Measurements from ENCODE around the gene CAMSAP2. TPM values are rescaled to one million over a fixed set of nuclear protein-coding genes. Genes with fewer than 3 reads are reported as not detected.

CAMSAP2 gene, protein sequence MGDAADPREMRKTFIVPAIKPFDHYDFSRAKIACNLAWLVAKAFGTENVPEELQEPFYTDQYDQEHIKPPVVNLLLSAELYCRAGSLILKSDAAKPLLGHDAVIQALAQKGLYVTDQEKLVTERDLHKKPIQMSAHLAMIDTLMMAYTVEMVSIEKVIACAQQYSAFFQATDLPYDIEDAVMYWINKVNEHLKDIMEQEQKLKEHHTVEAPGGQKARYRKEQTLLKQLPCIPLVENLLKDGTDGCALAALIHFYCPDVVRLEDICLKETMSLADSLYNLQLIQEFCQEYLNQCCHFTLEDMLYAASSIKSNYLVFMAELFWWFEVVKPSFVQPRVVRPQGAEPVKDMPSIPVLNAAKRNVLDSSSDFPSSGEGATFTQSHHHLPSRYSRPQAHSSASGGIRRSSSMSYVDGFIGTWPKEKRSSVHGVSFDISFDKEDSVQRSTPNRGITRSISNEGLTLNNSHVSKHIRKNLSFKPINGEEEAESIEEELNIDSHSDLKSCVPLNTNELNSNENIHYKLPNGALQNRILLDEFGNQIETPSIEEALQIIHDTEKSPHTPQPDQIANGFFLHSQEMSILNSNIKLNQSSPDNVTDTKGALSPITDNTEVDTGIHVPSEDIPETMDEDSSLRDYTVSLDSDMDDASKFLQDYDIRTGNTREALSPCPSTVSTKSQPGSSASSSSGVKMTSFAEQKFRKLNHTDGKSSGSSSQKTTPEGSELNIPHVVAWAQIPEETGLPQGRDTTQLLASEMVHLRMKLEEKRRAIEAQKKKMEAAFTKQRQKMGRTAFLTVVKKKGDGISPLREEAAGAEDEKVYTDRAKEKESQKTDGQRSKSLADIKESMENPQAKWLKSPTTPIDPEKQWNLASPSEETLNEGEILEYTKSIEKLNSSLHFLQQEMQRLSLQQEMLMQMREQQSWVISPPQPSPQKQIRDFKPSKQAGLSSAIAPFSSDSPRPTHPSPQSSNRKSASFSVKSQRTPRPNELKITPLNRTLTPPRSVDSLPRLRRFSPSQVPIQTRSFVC (N-terminal part only)
- polyA plus RNA-seq (2014; cell fraction: cytosol; rRNA removed), result 13.5 and 13.8 TPM in 2 replicates
- polyA plus RNA-seq (2014; cell fraction: nucleus; rRNA removed), result 18.8 and 23.8 TPM in 2 replicates

GRCh38 chr1:200738327-200738948, at the start of gene CAMSAP2:
TSS of gene CAMSAP2 (plus strand) at chr1:200738893. CDS start at chr1:200739828, 935 bp downstream.
- peak; percentile 92 for DNase-seq (ENCODE audit: low spot score)

- DNase-seq (ENCODE audit: low spot score), result no peak
Observed at GRCh38 chr1:200692316-200692715, 46.4 kb upstream of the CAMSAP2 start.

GRCh38 chr1:200693327-200693726, 45.4 kb upstream of the CAMSAP2 start:
- no peak for DNase-seq (ENCODE audit: low spot score)

- no peak for DNase-seq (ENCODE audit: low spot score)
Observed at GRCh38 chr1:200694738-200695137, 44.0 kb upstream of the CAMSAP2 start.

DNA sequence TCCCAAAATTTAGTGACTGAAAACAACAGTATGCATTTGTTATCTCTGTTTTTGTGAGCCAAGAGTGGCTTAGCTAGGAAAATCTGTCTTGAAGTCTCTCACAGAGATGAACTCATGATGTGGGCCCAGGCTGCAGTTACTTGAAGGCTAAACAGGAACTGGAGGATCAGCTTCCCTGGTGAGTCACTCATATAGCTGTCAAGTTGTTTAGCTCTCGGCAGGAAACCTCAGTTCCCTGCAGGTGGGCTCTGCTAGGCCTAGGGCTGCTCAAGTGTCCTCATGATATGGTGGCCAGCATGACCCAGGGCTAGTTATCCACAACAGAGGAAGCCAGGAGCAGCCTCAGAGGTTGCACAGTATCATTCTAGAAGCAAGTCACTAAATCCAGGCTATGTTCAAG, 38.8 kb upstream of the CAMSAP2 start:
- DNase-seq (ENCODE audit: low spot score), result no peak

GRCh38 chr1:200704986-200705500, 33.6 kb upstream of the CAMSAP2 start:
- DNase-seq (ENCODE audit: low spot score), result no peak

DNA sequence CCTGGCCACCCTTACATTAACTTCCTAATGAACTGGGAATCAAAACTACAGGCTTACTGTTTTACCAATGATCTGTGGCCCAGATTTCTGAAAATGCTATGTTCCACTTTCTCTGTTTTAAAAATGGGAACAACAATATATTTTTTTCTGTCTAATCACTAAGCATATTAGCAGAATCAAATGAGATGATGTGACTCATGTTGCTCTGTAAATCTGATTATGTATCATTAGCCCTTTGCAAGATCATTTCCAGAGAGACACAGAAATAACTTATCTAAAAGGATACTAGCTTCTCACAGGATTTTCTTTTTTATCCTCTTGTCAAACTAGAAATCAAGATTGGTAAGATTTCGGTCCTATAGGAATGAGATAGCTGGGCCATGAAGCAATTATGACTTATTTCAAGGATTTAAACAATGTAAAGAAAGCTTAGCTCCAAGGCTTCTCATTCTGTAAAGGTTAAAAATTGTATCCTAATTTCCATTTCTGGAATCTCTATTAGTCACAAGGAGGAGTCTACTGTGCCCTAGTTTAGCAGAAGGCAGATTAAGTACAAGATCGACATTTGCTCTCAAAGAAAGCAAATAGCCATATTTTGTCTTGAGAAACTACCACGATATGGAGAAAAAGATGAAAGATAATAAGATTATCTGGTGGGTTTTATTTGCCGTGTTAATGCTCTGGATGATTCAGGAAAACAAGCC, 32.4 kb upstream of the CAMSAP2 start:
- DNase-seq (ENCODE audit: low spot score), result peak; percentile 23

GRCh38 chr1:200707116-200707515, 31.6 kb upstream of the CAMSAP2 start:
- DNase-seq (ENCODE audit: low spot score), result no peak

DNA sequence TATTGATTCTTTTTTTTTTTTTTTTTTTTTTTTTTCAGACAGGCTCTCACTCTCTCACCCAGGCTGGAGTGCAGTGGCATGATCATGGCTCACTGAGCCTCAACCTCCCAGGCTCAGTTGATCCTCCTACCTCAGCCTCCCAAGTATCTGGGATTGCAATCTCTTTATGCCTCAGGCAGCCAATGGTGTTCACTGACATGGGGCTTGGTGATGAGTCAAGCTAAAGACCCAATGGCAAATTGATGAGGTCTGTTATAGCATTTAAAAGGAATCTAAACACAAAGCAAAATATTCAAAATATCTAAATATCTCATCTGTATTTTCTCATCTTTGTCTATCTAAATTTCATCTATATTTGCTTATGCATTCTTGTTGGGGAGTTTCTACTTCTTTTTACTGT, 30.5 kb upstream of the CAMSAP2 start:
- no peak for DNase-seq (ENCODE audit: low spot score)

GRCh38 chr1:200708769-200709168, 29.9 kb upstream of the CAMSAP2 start:
- no peak for DNase-seq (ENCODE audit: low spot score)

- DNase-seq (ENCODE audit: low spot score), result no peak
Observed at GRCh38 chr1:200710166-200710565, 28.5 kb upstream of the CAMSAP2 start.

DNA sequence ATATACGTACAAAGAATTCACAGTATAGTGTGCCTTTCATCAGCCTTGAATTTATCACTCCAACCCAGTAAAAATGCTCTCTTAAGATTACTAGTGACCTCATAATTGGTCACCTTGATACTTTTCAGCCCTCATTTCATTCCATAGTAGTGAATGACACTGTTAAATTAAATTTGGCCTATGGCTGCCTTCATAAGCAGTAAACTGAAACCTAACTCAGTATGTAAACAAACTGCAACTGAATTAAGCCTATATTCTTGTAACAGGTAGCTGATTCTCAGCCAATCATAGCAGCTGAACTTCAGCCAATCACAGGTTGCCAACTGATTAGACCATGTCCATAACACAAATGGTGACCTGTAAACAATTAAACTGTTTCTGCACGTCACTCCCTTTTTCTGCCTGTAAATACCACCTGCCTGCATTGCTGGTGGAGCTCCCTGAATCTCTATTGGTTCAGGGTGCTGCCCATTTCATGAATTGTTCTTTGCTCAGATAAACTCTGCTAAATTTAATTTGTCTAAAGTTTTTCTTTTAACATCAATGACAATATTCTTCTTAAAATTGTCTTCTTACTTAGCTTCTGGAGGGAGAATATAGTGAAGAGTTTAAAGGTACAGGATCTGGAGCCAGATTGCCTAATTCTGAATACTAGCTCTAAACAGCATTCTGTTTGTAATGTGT, 24.0 kb upstream of the CAMSAP2 start:
- no peak for DNase-seq (ENCODE audit: low spot score)

GRCh38 chr1:200720199-200720598, 18.5 kb upstream of the CAMSAP2 start:
- no peak for DNase-seq (ENCODE audit: low spot score)

DNA sequence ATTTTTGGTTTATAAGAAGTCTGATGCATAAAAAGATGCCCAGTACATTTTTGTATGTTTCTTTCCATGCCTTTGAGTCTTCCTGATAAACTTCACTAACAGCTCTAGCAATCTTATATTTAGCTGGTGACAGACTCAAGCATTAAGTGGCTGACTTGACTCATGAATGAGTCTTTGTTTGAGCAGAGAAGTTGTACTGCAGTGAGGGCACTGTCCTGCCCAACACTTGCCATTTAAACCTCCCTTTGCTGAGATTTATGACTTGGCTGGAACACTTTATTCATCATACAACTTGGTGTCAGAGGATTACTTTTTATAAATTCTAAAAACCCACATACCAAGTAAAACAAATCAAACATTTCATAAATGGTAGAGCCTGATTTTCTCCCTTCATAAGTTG, 14.6 kb upstream of the CAMSAP2 start:
- no peak for DNase-seq (ENCODE audit: low spot score)

- no peak for DNase-seq (ENCODE audit: low spot score)
Observed at GRCh38 chr1:200727257-200727656, 11.4 kb upstream of the CAMSAP2 start.

DNA sequence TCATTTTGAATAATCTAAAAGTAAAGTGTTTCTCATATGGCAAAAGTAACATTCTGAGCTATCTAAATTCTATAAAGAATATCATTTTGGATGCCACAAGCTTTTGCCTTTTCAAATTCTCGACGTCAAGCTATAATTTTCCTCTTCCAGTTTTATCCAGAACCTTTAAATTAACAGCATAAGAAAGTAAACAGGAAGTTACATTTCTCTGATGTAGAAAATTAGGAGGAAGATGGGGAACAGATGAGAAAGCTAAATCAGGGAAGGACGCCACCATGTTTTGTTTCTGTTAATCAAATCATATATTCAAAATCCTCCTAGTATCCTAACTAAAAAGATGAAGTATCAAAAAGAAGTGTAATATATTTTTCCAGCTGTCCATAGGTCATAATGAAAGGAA, 8.8 kb upstream of the CAMSAP2 start:
- DNase-seq (ENCODE audit: low spot score), result no peak

- no peak for DNase-seq (ENCODE audit: low spot score)
Observed at GRCh38 chr1:200731654-200732332, 6.9 kb upstream of the CAMSAP2 start.

GRCh38 chr1:200732438-200732837, 6.3 kb upstream of the CAMSAP2 start:
- no peak for DNase-seq (ENCODE audit: low spot score)

- DNase-seq (ENCODE audit: low spot score), result no peak
Observed at GRCh38 chr1:200733907-200734306, 4.8 kb upstream of the CAMSAP2 start.
